K562 (cell line): ENCODE measurements around the gene ADGRF5. TPM values are rescaled to one million over a fixed set of nuclear protein-coding genes. Genes with fewer than 3 reads are reported as not detected.
A peak's percentile ranks its signal among the peaks of the same experiment; 100 is the strongest.

Experiments
- ATAC-seq: fragments of 200-7000 bp; cut with Tn5 transposase; 3 replicates; pipeline ENCODE4 v1.9.1; 2020; ENCODE audit warnings: moderate library complexity
- BruUV-seq: library from RNA; stranded (reverse); fragments of 400-500 nt; replicated peaks from 2 replicates; lab custom pipeline; 2021; lab: Mats Ljungman, UMichigan
- CTCF ChIA-PET: fragments of 300-600 bp; formaldehyde crosslinking; extraction: SDS; loops from one replicate; lab custom pipeline; 2021; ENCODE audit warnings: low intra/inter-chr PET ratio; lab: Yijun Ruan, JAX
- POLR2A ChIA-PET: fragments of 300-600, 350-650 bp; sonication (Branson Sonifier 250); formaldehyde crosslinking; extraction: SDS; loops from one replicate; lab custom pipeline; 2021; ENCODE audit warnings: antibody characterized with exemption, inconsistent platforms; lab: Yijun Ruan, JAX
- DNase-seq, 4 experiments: peaks; one replicate each; pipeline versions ENCODE4 v3.0.0 to v3.0.0-alpha.2; 2011 to 2018; ENCODE audit warnings: low spot score in 3 of 4, mixed read lengths in 3 of 4; ENCODE audit errors: extremely low read depth in 1 of 4
- FAIRE-seq: peaks from 2 replicates; lab custom pipeline; 2011; peaks lifted over from hg19 to GRCh38; lab: Jason Lieb, UNC
- H2AFZ ChIP-seq: 2 replicates; pipeline ENCODE4 v1.6.0; 2011; ENCODE audit warnings: low read depth, low read length, control low read depth, inconsistent platforms
- H3K27ac ChIP-seq: fragments of 200-600 bp; 3 replicates; pipeline ENCODE4 v1.8.0; 2011; ENCODE audit warnings: low read depth, mild to moderate bottlenecking, control low read depth, inconsistent platforms, low read length, moderate library complexity, mixed read lengths; ENCODE audit errors: extremely low read depth
- H3K27me3 ChIP-seq, 2 experiments: fragments of 300-600 bp in 1 of 2; 2 replicates in 1 of 2; 3 replicates in 1 of 2; pipeline versions ENCODE4 v1.6.0 to v1.8.0; 2011; ENCODE audit warnings: inconsistent platforms in 2 of 2, low read length in 2 of 2, mild to moderate bottlenecking in 1 of 2, mixed read lengths in 1 of 2, moderate library complexity in 1 of 2; ENCODE audit not compliant: control insufficient read depth in 2 of 2, insufficient read depth in 2 of 2
- H3K36me3 ChIP-seq: fragments of 300-600 bp; 3 replicates; pipeline ENCODE4 v1.8.0; 2011; ENCODE audit warnings: mild to moderate bottlenecking, low read length, inconsistent platforms; ENCODE audit not compliant: control insufficient read depth, insufficient read depth
- H3K4me1 ChIP-seq, 2 experiments: fragments of 200-600 bp in 1 of 2; replicated peaks in 1 of 2; 2 replicates in 1 of 2; 3 replicates in 1 of 2; pipeline versions ENCODE4 v1.5.1 to v1.8.0; 2011; ENCODE audit warnings: inconsistent platforms in 2 of 2, low read length in 2 of 2, mild to moderate bottlenecking in 1 of 2, mixed read lengths in 1 of 2, moderate library complexity in 1 of 2; ENCODE audit not compliant: control insufficient read depth in 2 of 2, insufficient read depth in 2 of 2
- H3K4me2 ChIP-seq: 2 replicates; pipeline ENCODE4 v1.6.1; 2011; ENCODE audit warnings: low read length, control low read depth, inconsistent platforms, mixed read lengths; ENCODE audit not compliant: insufficient read depth
- H3K4me3 ChIP-seq: fragments of 200-600 bp; sonication (generic), shearing (Covaris generic); 2 replicates; pipeline ENCODE4 v1.5.1; 2016; ENCODE audit warnings: control low read depth, inconsistent platforms
- H3K79me2 ChIP-seq: fragments of 200-600 bp; 3 replicates; pipeline ENCODE4 v1.8.0; 2011; ENCODE audit warnings: low read length, inconsistent platforms; ENCODE audit not compliant: control insufficient read depth, insufficient read depth
- H3K9ac ChIP-seq, 2 experiments: 2 replicates each; pipeline versions ENCODE4 v1.6.0 to v1.6.1; 2011; ENCODE audit warnings: low read depth in 2 of 2, low read length in 2 of 2, control low read depth in 1 of 2, inconsistent platforms in 1 of 2, mild to moderate bottlenecking in 1 of 2, mixed read lengths in 1 of 2; ENCODE audit not compliant: insufficient read depth in 1 of 2
- H3K9me1 ChIP-seq: one replicate; pipeline ENCODE4 v1.6.0; 2011; ENCODE audit warnings: inconsistent platforms, mild to moderate bottlenecking, low read length, moderate library complexity; ENCODE audit not compliant: control insufficient read depth, insufficient read depth
- H3K9me3 ChIP-seq: replicated peaks from 2 replicates; pipeline ENCODE4 v1.5.1; 2011; ENCODE audit warnings: low read depth, low read length, inconsistent platforms; ENCODE audit not compliant: control insufficient read depth, insufficient read depth
- H4K20me1 ChIP-seq: replicated peaks from 2 replicates; pipeline ENCODE4 v1.6.1; 2011; ENCODE audit warnings: low read length, inconsistent platforms, mixed read lengths; ENCODE audit not compliant: control insufficient read depth, insufficient read depth
- ATF7 ChIP-seq: fragments of 450-650 bp; IDR thresholded peaks from 2 replicates; pipeline ENCODE4 v1.7.1; 2014; ENCODE audit warnings: mild to moderate bottlenecking, moderate library complexity
- CBFB ChIP-seq: sonication (generic); formaldehyde crosslinking; IDR thresholded peaks from 2 replicates; pipeline ENCODE4 v1.4.0; 2020; ENCODE audit warnings: mild to moderate bottlenecking, missing genetic modification reagents
- E2F3 ChIP-seq: fragments of 250-450 bp; sonication (Bioruptor Pico); IDR thresholded peaks from 2 replicates; pipeline ENCODE4 v1.4.0; 2020; ENCODE audit warnings: mild to moderate bottlenecking
- KAT8 ChIP-seq: fragments of 450-650 bp; IDR thresholded peaks from 2 replicates; pipeline ENCODE4 v1.6.1; 2016; ENCODE audit warnings: low read depth, mild to moderate bottlenecking
- PCBP1 ChIP-seq: fragments of 200-400 bp; formaldehyde crosslinking; IDR thresholded peaks from 2 replicates; pipeline ENCODE4 v1.6.1; 2018; ENCODE audit warnings: mild to moderate bottlenecking, low read depth, low read length; ENCODE audit not compliant: poor library complexity, severe bottlenecking
- POLR2AphosphoS5 ChIP-seq: IDR thresholded peaks from 2 replicates; pipeline ENCODE4 v1.6.1; 2011; ENCODE audit warnings: mild to moderate bottlenecking, low read depth, low read length, moderate library complexity; ENCODE audit not compliant: control insufficient read depth, insufficient read depth
- PURB ChIP-seq: sonication (generic); formaldehyde crosslinking; IDR thresholded peaks from 2 replicates; pipeline ENCODE4 v1.9.0; 2021; ENCODE audit warnings: low read depth, mild to moderate bottlenecking, missing genetic modification reagents
- RB1 ChIP-seq: fragments of 450-650 bp; IDR thresholded peaks from 2 replicates; pipeline ENCODE4 v1.6.1; 2017; ENCODE audit warnings: low read depth, mild to moderate bottlenecking
- RBM22 ChIP-seq: fragments of 200-400 bp; formaldehyde crosslinking; IDR thresholded peaks from 2 replicates; pipeline ENCODE4 v1.6.1; 2018; ENCODE audit warnings: low read length, low read depth; ENCODE audit not compliant: poor library complexity, severe bottlenecking
- SMARCA5 ChIP-seq: fragments of 450-650 bp; IDR thresholded peaks from 2 replicates; pipeline ENCODE4 v1.6.1; 2016
- SREBF2 ChIP-seq: sonication (generic); formaldehyde crosslinking; IDR thresholded peaks from 2 replicates; pipeline ENCODE4 v1.4.0; 2020; ENCODE audit warnings: mild to moderate bottlenecking, missing genetic modification reagents
- ZFP30 ChIP-seq: fragments of 250-450 bp; sonication (Bioruptor Pico); IDR thresholded peaks from 2 replicates; pipeline ENCODE4 v1.8.0; 2022; ENCODE audit warnings: moderate library complexity, mild to moderate bottlenecking, inconsistent platforms, borderline replicate concordance
- ZKSCAN1 ChIP-seq: fragments of 150-350 bp; IDR thresholded peaks from 2 replicates; pipeline ENCODE4 v1.6.1; 2016; ENCODE audit warnings: low read depth, low read length
- ZNF253 ChIP-seq: fragments of 250-450 bp; sonication (Bioruptor Pico); conservative IDR thresholded peaks from 2 replicates; pipeline ENCODE4 v1.6.1; 2021; ENCODE audit warnings: mild to moderate bottlenecking
- WGBS: fragments of 100-300 bp; shearing (Covaris generic); methylation state at CpG from one replicate; pipeline ENCODE4 v1.1.6; 2016; ENCODE audit warnings: low coverage, mixed read lengths; ENCODE audit not compliant: insufficient coverage; ENCODE audit errors: missing lambda C conversion rate; 5-methylcytosine and 5-hydroxymethylcytosine counted together
- in situ Hi-C: fragments of 300-500 bp; cut with MboI; formaldehyde crosslinking; loops from 4 replicates; pipeline ENCODE4 v1.15.0; 2018; ENCODE audit warnings: inconsistent platforms, mixed read lengths
- intact Hi-C: fragments of 100-400 bp; cut with micrococcal nuclease; formaldehyde crosslinking; loops from 2 replicates; pipeline ENCODE4 v1.14.2; 2022
- polyA plus RNA-seq, 8 experiments: library from polyadenylated mRNA; depleted of rRNA in 4 of 8; stranded (reverse) in 5 of 8; unstranded in 3 of 8; fragments of >200 nt; fragmentation: Nextera tagmentation in 2 of 8; fragmentation: Illumina TruSeq in 1 of 8; extraction: Ambion mirVana in 2 of 8; extraction: Trizol in 1 of 8; gene quantifications; 2 replicates each; pipeline versions ENCODE4 v1.2.1 to v1.2.3, GENCODE V29; 2011 to 2014; ENCODE audit warnings: inconsistent platforms in 1 of 8, missing spikeins in 1 of 8
- total RNA-seq, 7 experiments: library from RNA; depleted of rRNA in 6 of 7; stranded (reverse); fragments of >200 nt in 6 of 7; fragmentation: Illumina TruSeq in 2 of 7; extraction: Trizol in 2 of 7; gene quantifications; 2 replicates each; pipeline versions ENCODE4 v1.2.1 to v1.2.3, GENCODE V29; 2011 to 2021; ENCODE audit warnings: low replicate concordance in 1 of 7
- TF ChIP-seq, protein P1 (sequence below): sonication (generic); formaldehyde crosslinking; IDR thresholded peaks from 2 replicates; pipeline ENCODE4 v1.8.0; 2022; ENCODE audit warnings: missing genetic modification reagents, mild to moderate bottlenecking, borderline replicate concordance
- TF ChIP-seq, protein P2 (sequence below): sonication (generic); formaldehyde crosslinking; IDR thresholded peaks from 2 replicates; pipeline ENCODE4 v1.8.0; 2023; ENCODE audit warnings: missing genetic modification reagents, mild to moderate bottlenecking, borderline replicate concordance

Gene ADGRF5
- total and polyA plus RNA-seq, 9 of the 15 experiments (the other 6 are each of a cell fraction or from before 2014, with no cell fraction given) = 0.07 TPM; not detected in 8

GRCh38 chr6:46909371-46909770 is 12.4 kb downstream of the ADGRF5 start (continued):
- TF ChIP-seq ZFP30 (CRISPR knock-in tag) (no peak), RB1 (no peak)

- Histone ChIP-seq H3K9me3 (no peaks in the 10 kb centered on the region), H3K79me2 (no peaks in the 10 kb centered on the region), H3K9me1 (no peaks in the 10 kb centered on the region), H3K9ac (no peak overlapping the region), H3K4me3 (no peak overlapping the region), H3K4me1 (no peaks in the 10 kb centered on the region), H3K4me2 (no peak overlapping the region), H4K20me1 (no peaks in the 10 kb centered on the region), H2AFZ (no peak overlapping the region), H3K27ac (no peak overlapping the region), H3K27me3 (no peaks in the 10 kb centered on the region), H3K36me3 (no peaks in the 10 kb centered on the region)
- no peak for DNase-seq
- intact Hi-C loops (no loop called here), in situ Hi-C loops (no loop called here)
- ATAC-seq = no peak
- POLR2A ChIA-PET = no interaction called here
- peak; percentile 59 for FAIRE-seq
- no TSS peak for BruUV-seq
- WGBS = 0% methylated on average over 3 of the region's 3 CpGs
- CTCF ChIA-PET = no interaction called here
- TF ChIP-seq SREBF2 (CRISPR knock-in tag) (no peak), ATF7 (no peak), SMARCA5 (no peak), PCBP1 (no peak), CBFB (CRISPR knock-in tag) (no peak), KAT8 (no peak), POLR2AphosphoS5 (no peak), ZNF253 (no peak), E2F3 (CRISPR knock-in tag) (no peak), PURB (CRISPR knock-in tag) (no peak), RBM22 (no peak), ZKSCAN1 (no peak)
- TF ChIP-seq, protein P1, sequence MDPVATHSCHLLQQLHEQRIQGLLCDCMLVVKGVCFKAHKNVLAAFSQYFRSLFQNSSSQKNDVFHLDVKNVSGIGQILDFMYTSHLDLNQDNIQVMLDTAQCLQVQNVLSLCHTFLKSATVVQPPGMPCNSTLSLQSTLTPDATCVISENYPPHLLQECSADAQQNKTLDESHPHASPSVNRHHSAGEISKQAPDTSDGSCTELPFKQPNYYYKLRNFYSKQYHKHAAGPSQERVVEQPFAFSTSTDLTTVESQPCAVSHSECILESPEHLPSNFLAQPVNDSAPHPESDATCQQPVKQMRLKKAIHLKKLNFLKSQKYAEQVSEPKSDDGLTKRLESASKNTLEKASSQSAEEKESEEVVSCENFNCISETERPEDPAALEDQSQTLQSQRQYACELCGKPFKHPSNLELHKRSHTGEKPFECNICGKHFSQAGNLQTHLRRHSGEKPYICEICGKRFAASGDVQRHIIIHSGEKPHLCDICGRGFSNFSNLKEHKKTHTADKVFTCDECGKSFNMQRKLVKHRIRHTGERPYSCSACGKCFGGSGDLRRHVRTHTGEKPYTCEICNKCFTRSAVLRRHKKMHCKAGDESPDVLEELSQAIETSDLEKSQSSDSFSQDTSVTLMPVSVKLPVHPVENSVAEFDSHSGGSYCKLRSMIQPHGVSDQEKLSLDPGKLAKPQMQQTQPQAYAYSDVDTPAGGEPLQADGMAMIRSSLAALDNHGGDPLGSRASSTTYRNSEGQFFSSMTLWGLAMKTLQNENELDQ = no peak
- TF ChIP-seq, protein P2, sequence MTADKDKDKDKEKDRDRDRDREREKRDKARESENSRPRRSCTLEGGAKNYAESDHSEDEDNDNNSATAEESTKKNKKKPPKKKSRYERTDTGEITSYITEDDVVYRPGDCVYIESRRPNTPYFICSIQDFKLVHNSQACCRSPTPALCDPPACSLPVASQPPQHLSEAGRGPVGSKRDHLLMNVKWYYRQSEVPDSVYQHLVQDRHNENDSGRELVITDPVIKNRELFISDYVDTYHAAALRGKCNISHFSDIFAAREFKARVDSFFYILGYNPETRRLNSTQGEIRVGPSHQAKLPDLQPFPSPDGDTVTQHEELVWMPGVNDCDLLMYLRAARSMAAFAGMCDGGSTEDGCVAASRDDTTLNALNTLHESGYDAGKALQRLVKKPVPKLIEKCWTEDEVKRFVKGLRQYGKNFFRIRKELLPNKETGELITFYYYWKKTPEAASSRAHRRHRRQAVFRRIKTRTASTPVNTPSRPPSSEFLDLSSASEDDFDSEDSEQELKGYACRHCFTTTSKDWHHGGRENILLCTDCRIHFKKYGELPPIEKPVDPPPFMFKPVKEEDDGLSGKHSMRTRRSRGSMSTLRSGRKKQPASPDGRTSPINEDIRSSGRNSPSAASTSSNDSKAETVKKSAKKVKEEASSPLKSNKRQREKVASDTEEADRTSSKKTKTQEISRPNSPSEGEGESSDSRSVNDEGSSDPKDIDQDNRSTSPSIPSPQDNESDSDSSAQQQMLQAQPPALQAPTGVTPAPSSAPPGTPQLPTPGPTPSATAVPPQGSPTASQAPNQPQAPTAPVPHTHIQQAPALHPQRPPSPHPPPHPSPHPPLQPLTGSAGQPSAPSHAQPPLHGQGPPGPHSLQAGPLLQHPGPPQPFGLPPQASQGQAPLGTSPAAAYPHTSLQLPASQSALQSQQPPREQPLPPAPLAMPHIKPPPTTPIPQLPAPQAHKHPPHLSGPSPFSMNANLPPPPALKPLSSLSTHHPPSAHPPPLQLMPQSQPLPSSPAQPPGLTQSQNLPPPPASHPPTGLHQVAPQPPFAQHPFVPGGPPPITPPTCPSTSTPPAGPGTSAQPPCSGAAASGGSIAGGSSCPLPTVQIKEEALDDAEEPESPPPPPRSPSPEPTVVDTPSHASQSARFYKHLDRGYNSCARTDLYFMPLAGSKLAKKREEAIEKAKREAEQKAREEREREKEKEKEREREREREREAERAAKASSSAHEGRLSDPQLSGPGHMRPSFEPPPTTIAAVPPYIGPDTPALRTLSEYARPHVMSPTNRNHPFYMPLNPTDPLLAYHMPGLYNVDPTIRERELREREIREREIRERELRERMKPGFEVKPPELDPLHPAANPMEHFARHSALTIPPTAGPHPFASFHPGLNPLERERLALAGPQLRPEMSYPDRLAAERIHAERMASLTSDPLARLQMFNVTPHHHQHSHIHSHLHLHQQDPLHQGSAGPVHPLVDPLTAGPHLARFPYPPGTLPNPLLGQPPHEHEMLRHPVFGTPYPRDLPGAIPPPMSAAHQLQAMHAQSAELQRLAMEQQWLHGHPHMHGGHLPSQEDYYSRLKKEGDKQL (CRISPR knock-in tag) = no peak
Observed at GRCh38 chr6:46906776-46907175, 15.0 kb downstream of the ADGRF5 start.
